GM12874 (cell line): ENCODE data around the gene ZEB2.

Source experiments
- TF ChIP-seq, protein P1 (sequence below): IDR thresholded peaks from 2 replicates; pipeline ENCODE4 v1.5.1; 2011; ENCODE audit warnings: low read depth, mild to moderate bottlenecking, control low read depth, low read length, moderate library complexity; ENCODE audit not compliant: insufficient read depth

ZEB2 gene

DNA sequence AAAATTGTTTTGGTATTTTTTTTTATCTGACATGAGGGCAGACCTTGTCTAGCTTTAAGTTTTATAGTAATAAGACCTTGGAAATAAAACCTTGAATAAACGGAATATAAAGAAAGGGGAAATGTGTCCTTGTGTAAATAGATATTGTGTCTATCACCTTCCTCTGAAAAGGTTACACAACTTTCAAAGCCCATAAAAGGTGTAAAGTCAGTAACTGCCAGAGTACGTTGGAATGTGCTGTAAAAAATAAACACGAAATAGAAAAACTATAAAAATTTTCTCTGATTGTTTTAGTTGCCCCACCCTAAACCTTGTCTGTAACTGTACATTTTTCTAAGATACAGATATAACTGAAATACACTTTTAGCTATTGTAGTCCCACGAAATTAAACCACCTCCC is 82.3 kb downstream of the ZEB2 start:
- TF ChIP-seq, protein P1, sequence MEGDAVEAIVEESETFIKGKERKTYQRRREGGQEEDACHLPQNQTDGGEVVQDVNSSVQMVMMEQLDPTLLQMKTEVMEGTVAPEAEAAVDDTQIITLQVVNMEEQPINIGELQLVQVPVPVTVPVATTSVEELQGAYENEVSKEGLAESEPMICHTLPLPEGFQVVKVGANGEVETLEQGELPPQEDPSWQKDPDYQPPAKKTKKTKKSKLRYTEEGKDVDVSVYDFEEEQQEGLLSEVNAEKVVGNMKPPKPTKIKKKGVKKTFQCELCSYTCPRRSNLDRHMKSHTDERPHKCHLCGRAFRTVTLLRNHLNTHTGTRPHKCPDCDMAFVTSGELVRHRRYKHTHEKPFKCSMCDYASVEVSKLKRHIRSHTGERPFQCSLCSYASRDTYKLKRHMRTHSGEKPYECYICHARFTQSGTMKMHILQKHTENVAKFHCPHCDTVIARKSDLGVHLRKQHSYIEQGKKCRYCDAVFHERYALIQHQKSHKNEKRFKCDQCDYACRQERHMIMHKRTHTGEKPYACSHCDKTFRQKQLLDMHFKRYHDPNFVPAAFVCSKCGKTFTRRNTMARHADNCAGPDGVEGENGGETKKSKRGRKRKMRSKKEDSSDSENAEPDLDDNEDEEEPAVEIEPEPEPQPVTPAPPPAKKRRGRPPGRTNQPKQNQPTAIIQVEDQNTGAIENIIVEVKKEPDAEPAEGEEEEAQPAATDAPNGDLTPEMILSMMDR: no peak

GRCh38 chr2:144434425-144435222 is 85.3 kb downstream of the ZEB2 start:
- TF ChIP-seq, protein P1: no peak

DNA sequence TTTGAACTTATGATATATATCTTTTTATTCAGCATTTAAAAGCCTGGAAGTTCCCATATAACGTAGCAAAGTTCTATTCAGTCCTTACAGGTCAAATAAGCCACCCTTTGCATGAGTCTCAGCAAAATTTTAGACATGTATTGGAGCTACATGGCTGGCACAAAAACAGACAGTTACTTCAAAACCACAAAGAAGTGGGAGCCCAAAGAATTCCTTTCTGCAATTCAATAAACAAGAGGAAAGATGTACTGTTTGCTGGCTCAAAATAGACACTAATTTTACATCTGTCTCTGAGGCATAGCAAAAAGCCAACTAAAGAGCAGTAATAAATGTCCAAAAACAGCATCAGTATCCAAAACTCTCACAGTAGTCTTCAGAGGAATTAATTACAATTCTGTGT is 87.0 kb downstream of the ZEB2 start:
- TF ChIP-seq, protein P1: no peak

- TF ChIP-seq, protein P1: no peak
Measured at GRCh38 chr2:144431998-144432397, 87.9 kb downstream of the ZEB2 start.

DNA sequence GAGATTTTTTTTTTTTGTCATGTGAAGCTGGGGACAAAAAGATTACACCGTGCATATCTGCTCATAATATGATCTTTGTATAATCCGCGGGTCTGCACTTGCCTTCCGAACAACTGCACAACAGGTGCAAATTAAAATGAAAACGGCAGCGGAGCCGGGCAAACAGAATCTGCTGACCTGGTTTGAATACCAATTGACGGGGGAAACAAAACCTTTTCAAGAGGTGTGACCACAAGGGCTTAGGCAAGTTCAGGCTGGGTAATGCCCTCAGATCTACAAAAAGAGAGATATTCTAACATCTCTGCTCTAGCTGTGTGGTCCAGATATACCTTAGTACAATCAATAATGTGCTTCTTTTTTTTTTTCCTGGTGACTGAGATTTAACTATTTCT is 88.5 kb downstream of the ZEB2 start:
- TF ChIP-seq, protein P1: no peak

DNA sequence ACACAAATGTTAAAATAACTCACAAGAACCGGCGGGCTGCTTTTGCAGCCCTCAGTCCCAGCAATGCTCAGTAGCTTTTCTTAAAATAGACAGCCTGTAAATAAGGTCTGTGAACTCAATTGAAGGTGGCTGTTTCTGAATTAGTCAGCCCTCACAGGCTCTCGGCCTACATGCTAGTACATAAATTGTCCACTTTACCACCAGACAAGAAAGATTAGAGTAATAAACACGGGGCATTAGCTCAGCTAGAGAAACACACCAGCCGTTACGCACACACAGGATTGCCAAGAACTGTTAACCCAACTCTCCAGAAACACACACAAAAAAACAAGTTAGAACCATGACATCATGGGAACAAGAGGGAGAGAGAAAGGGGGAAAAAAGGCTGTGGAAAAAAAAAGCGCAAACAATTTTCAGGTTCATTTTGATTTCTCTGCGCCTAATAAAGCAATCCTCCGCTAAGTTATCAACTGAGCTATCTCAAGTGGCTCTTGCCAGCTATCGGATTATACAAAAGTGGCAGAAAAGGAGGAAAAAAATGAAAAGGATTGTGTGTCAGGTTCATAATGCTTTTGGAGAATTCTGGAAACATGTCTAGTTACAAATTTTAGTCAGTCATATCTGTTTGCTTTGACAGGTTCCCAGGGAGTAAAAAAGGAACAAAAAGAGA is 89.1 kb downstream of the ZEB2 start:
- TF ChIP-seq, protein P1: no peak

- TF ChIP-seq, protein P1: no peak
Measured at GRCh38 chr2:144429396-144430112, 90.4 kb downstream of the ZEB2 start.
